IPS-18a (cell line): ENCODE data around the gene R3HDM1.
"Not testable (repeated sequence)": the region's sequence is repeated elsewhere in the genome, so short reads cannot be mapped to it uniquely, and the experiment has no call there.

Experiments used
- H3K27ac ChIP-seq: one replicate; pipeline ENCODE4 v1.5.1; 2013; ENCODE audit warnings: low read length
- H3K27me3 ChIP-seq: one replicate; pipeline ENCODE4 v1.6.1; 2013; ENCODE audit warnings: mild to moderate bottlenecking, low read length; ENCODE audit not compliant: control insufficient read depth, insufficient read depth
- H3K36me3 ChIP-seq: one replicate; pipeline ENCODE4 v1.6.1; 2013; ENCODE audit warnings: low read depth, low read length; ENCODE audit not compliant: control insufficient read depth
- H3K4me1 ChIP-seq: one replicate; pipeline ENCODE4 v1.6.1; 2013; ENCODE audit warnings: low read depth, low read length; ENCODE audit not compliant: control insufficient read depth
- H3K4me3 ChIP-seq: one replicate; pipeline ENCODE4 v1.5.1; 2013; ENCODE audit warnings: low read length
- H3K9ac ChIP-seq: one replicate; pipeline ENCODE4 v1.6.1; 2013; ENCODE audit warnings: mild to moderate bottlenecking, low read length, moderate library complexity
- H3K9me3 ChIP-seq: one replicate; pipeline ENCODE4 v1.6.1; 2013; ENCODE audit warnings: low read depth, low read length; ENCODE audit not compliant: control insufficient read depth

The R3HDM1 gene

DNA sequence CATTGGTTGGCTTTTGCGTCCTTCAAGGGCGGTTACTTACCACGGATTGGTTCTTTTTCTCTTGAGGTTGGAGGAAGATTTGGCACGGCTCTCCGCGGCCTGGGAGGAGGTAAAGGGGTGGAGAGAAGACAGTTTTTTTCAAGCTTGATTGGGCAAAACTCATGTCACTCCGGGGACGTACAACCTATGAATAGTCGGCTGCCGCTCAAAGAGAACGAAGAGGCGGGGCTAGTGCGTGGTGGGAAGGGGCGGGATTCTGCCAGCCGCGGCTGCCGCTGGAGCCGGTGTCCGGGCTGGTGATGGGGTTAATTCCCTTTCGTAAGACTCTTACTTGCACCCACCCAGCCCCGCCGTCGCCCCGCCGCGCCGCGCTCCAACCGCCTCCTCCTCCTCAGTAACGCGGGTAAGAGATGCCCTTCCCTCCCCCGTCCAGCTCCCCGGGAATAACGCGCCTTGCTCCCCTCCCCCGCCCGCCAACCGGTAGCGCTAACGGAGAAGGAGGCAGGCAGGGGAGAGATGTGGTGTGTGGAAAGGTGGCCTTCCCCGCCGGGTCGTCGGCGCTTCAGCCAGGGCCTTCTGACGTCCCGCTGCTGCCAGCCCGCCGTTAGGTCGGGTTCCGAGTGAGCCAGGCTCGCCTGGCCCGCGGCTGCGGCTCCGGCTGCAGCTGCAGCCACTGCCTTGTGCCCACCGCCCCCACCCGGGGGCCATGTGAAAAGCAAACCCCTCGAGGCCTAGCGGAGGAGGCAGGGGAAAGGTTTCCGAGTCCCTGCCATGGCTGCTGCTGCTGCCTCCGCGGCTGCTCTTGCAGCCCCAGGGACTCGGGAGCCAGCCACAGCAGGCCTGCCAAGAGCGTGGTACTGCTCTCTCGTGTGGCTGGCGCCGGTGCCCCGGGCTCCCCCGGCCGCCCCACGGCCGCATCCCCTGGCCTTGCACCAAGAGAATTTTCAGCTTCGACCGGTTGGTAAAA lies at the start of gene R3HDM1:
TSS of gene R3HDM1 (plus strand) at position 254 of the 967 bp plus-strand sequence. CDS start 73,362 bp downstream, outside the sequence.
- peaks cover 7% of the 10 kb centered on the region for H3K4me1 ChIP-seq
- peaks cover 2% of the 10 kb centered on the region for H3K9me3 ChIP-seq
- H3K36me3 ChIP-seq, result no peaks in the 10 kb centered on the region
- peak within 1 kb of the TSS; percentile 85 for H3K27ac ChIP-seq
- no peaks in the 10 kb centered on the region for H3K27me3 ChIP-seq
- H3K4me3 ChIP-seq, result peak within 1 kb of the TSS; percentile 72
- H3K9ac ChIP-seq, result peak within 1 kb of the TSS; percentile 76

GRCh38 chr2:135485441-135485840 lies 45.8 kb upstream of the R3HDM1 start:
- Histone ChIP-seq H3K36me3 (no peaks in the 10 kb centered on the region), H3K27me3 (no peaks in the 10 kb centered on the region), H3K4me3 (no peak overlapping the region), H3K9me3 (no peaks in the 10 kb centered on the region), H3K9ac (no peak overlapping the region), H3K27ac (no peak overlapping the region), H3K4me1 (no peaks in the 10 kb centered on the region)

DNA sequence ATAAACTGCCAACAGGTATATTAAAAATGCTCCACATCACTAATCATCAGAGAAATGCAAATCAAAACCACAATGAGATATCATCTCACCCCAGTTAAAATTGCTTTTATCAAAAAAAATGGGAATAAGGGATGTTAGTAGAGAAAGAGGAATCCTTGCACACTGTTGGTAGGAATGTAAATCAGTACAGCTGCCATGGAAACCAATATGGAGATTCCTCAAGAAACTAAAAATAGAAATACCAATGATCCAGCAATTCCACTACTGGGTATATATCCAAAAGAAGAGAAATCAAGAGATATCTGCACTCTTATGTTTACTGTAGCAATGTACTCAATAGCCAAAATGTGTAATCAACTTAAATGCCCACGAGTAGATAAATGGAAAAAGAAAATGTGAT lies 40.9 kb upstream of the R3HDM1 start:
- H3K4me1 ChIP-seq, result no peaks in the 10 kb centered on the region
- H3K27me3 ChIP-seq, result no peaks in the 10 kb centered on the region
- no peak overlapping the region for H3K9ac ChIP-seq
- H3K9me3 ChIP-seq, result no peaks in the 10 kb centered on the region
- no peak overlapping the region for H3K27ac ChIP-seq
- no peak overlapping the region for H3K4me3 ChIP-seq
- no peaks in the 10 kb centered on the region for H3K36me3 ChIP-seq

DNA sequence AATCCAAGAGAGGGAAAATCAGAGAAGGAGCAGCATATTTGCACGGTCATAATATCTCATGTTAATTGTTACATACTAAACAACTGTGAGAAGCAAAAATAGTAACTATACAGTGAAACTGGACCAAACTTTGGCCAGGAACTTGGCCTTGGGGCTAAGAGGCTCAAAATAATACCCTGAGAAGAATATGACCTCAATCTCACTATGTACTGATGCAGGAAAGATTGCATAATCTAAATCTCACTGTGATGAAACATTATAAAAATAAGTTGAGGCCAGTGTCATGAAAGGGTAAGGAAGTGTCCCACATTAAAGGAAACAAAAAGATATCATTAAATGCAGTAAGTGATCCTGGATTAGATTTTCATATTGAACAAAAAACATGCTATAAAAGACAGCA lies 36.8 kb upstream of the R3HDM1 start:
- no peaks in the 10 kb centered on the region for H3K4me1 ChIP-seq
- peaks cover 7% of the 10 kb centered on the region for H3K9me3 ChIP-seq
- H3K4me3 ChIP-seq, result no peak overlapping the region
- H3K27me3 ChIP-seq, result no peaks in the 10 kb centered on the region
- H3K36me3 ChIP-seq, result peaks cover 1% of the 10 kb centered on the region
- no peak overlapping the region for H3K9ac ChIP-seq
- no peak overlapping the region for H3K27ac ChIP-seq

- H3K27me3 ChIP-seq, result no peaks in the 10 kb centered on the region
- peaks cover 4% of the 10 kb centered on the region for H3K36me3 ChIP-seq
- no peak overlapping the region for H3K27ac ChIP-seq
- H3K4me1 ChIP-seq, result no peaks in the 10 kb centered on the region
- no peak overlapping the region for H3K4me3 ChIP-seq
- H3K9ac ChIP-seq, result no peak overlapping the region
- peaks cover 10% of the 10 kb centered on the region for H3K9me3 ChIP-seq
These were observed 36.4 kb upstream of the R3HDM1 start for GRCh38 chr2:135494917-135495316.

DNA sequence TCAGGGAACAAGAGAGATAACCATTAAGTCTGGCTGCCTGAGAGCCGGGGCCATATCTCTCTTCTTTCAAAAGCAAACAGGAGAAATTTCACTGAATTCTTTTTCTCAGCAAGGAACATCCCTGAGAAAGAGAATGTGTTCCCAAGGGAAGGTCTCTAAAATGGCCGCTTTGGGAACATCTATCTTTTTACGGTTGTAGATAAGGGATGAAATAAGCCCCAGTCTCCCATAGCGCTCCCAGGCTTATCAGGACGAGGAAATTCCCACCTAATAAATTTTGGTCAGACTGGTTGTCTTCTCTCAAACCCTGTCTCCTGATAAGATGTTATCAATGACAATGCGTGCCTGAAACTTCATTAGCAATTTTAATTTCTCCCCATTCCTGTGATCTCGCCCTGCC lies 32.7 kb upstream of the R3HDM1 start:
- H3K9me3 ChIP-seq, result peaks cover 16% of the 10 kb centered on the region

GRCh38 chr2:135504811-135505210 lies 26.5 kb upstream of the R3HDM1 start:
- Histone ChIP-seq H3K9me3 (peaks cover 7% of the 10 kb centered on the region), H3K36me3 (peaks cover 7% of the 10 kb centered on the region), H3K9ac (no peak overlapping the region), H3K27ac (no peak overlapping the region), H3K27me3 (no peaks in the 10 kb centered on the region), H3K4me1 (no peaks in the 10 kb centered on the region), H3K4me3 (no peak overlapping the region)

More for the DNA sequence above, 32.7 kb upstream of the R3HDM1 start:
- not testable (repeated sequence) for H3K9ac ChIP-seq, H3K27ac ChIP-seq, H3K27me3 ChIP-seq, H3K4me1 ChIP-seq, H3K4me3 ChIP-seq
- H3K36me3 ChIP-seq, result peaks cover 10% of the 10 kb centered on the region

DNA sequence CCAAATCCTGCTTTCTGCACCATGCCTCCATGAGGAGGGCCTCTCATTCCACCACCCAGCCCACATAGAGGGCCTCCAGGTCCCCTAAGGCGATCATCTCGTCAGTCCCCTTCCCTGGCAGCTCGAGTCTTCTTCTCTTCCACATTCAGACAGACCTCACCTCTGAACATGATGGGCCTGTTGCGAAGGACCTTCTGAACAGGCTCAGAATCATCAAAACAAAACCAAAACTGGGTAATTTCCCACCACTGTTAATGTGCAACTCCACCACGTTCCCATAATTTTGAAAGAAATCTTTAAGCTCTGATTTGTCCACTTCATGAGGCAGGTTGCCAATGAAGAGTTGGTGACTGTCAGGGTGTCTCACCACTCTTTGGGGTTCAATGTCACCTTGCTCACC lies 20.7 kb upstream of the R3HDM1 start:
- Histone ChIP-seq H3K27ac (no peak overlapping the region), H3K9me3 (peaks cover 8% of the 10 kb centered on the region), H3K27me3 (no peaks in the 10 kb centered on the region), H3K9ac (no peak overlapping the region), H3K36me3 (peaks cover 6% of the 10 kb centered on the region), H3K4me1 (no peaks in the 10 kb centered on the region), H3K4me3 (no peak overlapping the region)

GRCh38 chr2:135512099-135512498 lies 19.2 kb upstream of the R3HDM1 start:
- Histone ChIP-seq H3K27ac (no peak overlapping the region), H3K9me3 (peaks cover 8% of the 10 kb centered on the region), H3K27me3 (no peaks in the 10 kb centered on the region), H3K4me3 (no peak overlapping the region), H3K9ac (no peak overlapping the region), H3K4me1 (no peaks in the 10 kb centered on the region), H3K36me3 (peaks cover 6% of the 10 kb centered on the region)

DNA sequence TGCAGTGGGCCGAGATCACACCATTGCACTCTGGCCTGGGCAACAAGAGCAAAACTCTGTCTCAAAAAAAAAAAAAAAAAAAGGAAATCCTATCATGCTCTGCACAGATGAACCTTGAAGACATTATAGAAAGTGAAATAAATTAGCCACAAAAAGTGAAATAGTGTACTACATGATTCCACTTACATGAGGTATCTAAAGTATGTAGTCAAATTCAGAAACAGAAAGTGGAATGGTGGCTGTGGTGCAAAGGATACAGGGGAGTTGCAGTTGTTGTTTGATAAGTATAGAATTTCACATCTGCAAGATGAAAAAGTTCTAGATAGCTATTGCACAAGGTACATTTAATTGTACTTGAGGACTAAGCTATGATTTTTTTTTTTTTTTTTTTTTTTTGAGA lies 5.5 kb upstream of the R3HDM1 start:
- Histone ChIP-seq H3K4me3 (no peak overlapping the region), H3K27ac (no peak overlapping the region), H3K36me3 (no peaks in the 10 kb centered on the region), H3K27me3 (no peaks in the 10 kb centered on the region), H3K9ac (no peak overlapping the region), H3K4me1 (no peaks in the 10 kb centered on the region), H3K9me3 (no peaks in the 10 kb centered on the region)

DNA sequence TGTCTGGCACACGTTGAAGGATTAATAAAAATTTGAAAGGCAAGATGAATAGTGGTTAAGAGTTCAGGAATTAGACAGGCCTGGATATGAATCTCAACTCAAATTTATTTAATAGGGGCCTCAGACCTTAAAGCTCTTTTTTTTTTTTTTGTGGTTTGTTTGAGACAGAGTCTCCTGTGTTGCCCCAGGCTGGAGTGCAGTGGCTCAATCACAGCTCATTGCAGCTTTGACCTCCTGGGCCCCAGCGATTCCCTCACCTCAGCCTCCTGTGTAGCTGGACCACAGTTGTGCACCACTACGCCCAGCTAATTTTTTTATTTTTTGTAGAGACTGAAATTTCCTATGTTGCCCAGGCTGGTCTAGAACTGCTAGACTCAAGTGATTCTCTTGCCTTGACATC lies 3.3 kb upstream of the R3HDM1 start:
- Histone ChIP-seq H3K27ac (no peak overlapping the region), H3K9ac (no peak overlapping the region), H3K9me3 (no peaks in the 10 kb centered on the region), H3K4me3 (no peak overlapping the region), H3K4me1 (peaks cover 5% of the 10 kb centered on the region), H3K27me3 (no peaks in the 10 kb centered on the region), H3K36me3 (no peaks in the 10 kb centered on the region)
